SK-N-SH treated with all-trans-retinoic acid at 6 μM for 48 hours (cell line): ENCODE results near the gene NGEF.

Experiments used
- ESRRG ChIP-seq: fragments of 250-450 bp; sonication (Bioruptor Pico); IDR thresholded peaks from 2 replicates; pipeline ENCODE4 v1.6.1; 2021; ENCODE audit warnings: mild to moderate bottlenecking
- GLIS3 ChIP-seq: fragments of 250-450 bp; sonication (Bioruptor Pico); IDR thresholded peaks from 2 replicates; pipeline ENCODE4 v1.5.0; 2020; ENCODE audit warnings: mild to moderate bottlenecking, moderate library complexity
- ISL1 ChIP-seq: fragments of 250-450 bp; sonication (Bioruptor Pico); IDR thresholded peaks from 2 replicates; pipeline ENCODE4 v2.1.2; 2022; ENCODE audit warnings: mild to moderate bottlenecking, moderate library complexity
- RARB ChIP-seq: fragments of 250-450 bp; sonication (Bioruptor Pico); IDR thresholded peaks from 2 replicates; pipeline ENCODE4 v1.8.0; 2021; ENCODE audit warnings: mild to moderate bottlenecking, moderate library complexity
- ZNF70 ChIP-seq: fragments of 450-650 bp; formaldehyde crosslinking; IDR thresholded peaks from 2 replicates; pipeline ENCODE4 v1.5.0; 2020; ENCODE audit warnings: mild to moderate bottlenecking, moderate library complexity
- ZNF8 ChIP-seq: fragments of 450-650 bp; formaldehyde crosslinking; IDR thresholded peaks from 2 replicates; pipeline ENCODE4 v1.5.0; 2020; ENCODE audit warnings: mild to moderate bottlenecking, moderate library complexity

DNA sequence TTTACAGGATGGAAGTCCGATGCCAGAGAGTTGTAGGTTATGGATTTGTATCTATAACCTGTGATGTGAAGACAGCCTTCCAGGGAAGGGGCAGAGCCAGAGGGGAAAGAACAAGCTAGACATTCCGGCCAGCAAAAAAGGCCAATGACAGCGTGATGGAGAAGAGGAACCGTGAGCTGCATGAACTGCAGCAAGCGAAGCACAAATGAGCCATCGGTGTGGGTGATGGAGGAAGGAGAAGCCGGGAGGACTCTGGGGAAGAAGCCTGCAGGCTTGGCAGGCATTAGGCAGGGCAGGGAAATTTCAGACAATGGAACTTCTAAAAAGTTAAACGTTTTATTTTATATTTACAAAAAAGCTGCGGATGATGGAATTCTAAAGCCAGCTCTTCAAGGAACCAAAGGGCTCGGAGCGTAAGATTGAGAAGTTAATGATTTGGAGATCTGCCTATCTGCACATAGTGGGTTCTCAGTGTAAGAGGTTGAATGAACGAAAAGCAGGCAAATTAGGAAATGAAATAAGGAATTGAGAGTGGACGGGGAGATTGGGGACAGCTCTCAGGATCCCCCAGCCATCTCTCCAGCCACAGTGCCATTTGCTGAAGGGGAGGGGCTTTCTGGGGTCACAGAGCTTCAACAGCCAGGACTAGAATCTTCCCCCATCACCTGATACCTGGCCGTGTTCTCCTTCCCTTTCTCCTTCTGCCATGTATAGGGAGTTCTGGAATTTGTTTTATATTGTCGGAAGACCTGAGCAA is 28.4 kb downstream of the NGEF start:
- TF ChIP-seq ZNF8 (no peak), ESRRG (no peak), RARB (CRISPR knock-in tag) (no peak), ZNF70 (no peak), ISL1 (no peak), GLIS3 (CRISPR knock-in tag) (no peak)
